ENCODE measurements around the gene TMEM151A.
"Not testable (repeated sequence)": the region's sequence is repeated elsewhere in the genome, so short reads cannot be mapped to it uniquely, and the experiment has no call there.

Gene TMEM151A

GRCh38 chr11:66267379-66268243 lies 24.1 kb upstream of the TMEM151A start:
- peak; percentile 90 for DNase-seq

DNA sequence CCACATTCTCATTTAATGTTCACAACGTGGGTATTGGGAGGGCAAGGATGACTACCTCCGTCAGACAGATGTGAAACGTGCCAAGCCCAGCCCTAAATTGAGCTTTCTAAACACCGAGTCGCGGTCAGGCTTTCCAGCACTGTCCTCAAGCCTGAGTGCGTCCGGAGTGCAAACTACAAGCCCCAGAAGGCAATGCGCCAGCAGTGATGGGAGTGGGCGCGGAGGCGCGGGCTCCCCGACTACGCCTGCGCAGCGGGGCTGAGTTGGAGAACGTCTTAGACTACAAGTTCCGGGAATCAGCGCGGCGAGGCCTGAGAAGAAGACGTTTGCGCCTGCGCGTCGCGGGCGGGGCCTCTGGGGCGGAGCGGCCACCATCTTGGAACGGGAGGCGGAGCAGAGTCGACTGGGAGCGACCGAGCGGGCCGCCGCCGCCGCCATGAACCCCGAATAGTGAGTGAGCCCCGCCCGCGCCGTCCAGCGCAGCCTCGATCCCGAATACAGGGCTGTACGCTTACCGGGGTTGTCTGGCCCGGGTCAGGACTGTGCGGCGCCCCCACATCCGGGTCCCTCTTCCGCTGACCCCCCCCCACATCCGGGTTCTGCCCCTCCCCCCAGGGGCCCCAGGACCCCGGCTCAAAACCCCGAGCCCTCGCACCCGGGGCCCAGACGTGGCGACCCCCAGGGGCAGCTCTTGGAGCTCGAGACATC lies 23.3 kb upstream of the TMEM151A start, which contains the start of gene RAB1B:
Gene RAB1B (plus strand): TSS at position 396 of the 708 bp plus-strand sequence. CDS start 41 bp downstream, at position 437.
- DNase-seq = peak; percentile 100

DNA sequence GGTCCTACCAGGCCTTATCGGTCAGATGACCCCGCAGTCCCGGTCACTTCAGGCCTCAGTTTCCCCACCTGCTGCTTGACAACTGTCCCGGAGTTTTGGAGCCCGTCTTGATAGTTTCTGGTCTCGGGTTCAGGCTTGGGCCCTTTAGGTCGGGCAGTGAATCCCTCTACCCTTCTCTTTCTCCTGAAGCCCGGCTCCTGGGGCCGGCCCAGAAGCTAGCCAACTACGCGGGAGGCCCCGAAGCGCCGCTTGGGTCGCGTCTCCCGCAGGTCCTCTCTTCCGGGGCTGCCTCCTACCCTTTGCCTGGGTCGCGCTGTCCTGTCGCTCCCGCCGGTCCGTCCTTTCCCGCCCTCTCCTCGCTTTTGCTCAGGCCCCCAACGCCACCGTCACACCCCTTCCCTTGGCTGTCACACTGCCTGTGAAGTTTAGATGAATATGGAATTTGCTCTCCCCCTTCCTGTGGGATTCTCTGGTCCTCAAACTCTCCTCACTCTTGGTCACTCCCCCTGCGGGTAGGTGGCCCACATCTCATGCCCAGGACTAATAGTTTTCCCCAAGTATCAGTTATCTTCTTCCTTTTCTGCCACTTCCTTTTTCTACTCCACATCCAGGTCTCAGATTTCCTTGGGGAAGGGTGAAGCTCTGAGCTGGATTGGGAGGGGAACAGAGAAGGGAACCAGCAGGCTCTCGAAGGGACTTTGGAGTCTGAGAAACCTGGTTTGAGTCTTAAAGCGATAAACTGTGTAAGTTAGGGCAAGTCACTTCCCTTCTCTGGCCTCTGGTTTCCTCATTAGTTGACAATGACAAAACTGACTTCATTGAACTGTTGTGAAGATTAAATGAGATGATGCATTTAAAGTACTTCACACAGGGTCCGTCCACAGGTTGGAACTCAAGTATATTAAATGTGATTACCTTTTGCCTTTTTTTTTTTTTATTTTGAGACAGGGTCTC lies 22.5 kb upstream of the TMEM151A start:
- DNase-seq = no peak

DNA sequence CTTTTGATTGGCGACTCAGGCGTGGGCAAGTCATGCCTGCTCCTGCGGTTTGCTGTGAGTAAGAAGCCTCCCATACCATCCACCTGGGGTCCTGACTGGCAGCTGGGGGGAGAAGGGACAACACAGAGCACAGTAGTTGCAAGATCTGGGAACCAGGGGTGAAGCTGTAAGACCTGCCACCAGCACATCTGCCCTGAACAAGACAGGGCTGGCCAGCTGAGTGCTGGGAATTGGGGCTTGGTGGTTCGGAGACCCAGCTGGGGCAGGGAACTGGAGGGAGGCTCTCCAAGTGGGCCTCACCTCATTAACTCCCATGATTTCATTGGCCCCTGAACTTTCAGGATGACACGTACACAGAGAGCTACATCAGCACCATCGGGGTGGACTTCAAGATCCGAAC lies 19.9 kb upstream of the TMEM151A start:
- DNase-seq = no peak

DNA sequence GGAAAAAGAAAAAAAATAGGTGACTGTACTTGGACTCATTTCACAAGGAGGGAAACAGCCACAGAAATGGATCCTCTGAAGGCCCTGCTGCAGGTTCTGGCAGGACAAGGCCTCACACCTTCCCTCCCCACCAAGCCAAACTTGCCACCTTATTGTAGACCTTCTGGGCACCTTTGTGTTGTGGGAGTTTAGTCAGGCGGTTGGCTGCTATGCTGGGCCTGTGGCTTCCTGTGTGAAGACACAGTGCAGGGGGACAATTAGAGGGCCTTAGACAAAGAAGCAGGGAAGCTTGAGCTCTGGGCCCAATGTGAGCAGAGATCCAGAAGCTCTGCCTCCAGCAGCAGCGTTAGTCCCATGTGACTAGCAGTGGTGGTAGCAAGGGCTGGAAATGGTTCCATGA lies 19.1 kb upstream of the TMEM151A start:
- peak; percentile 55 for DNase-seq

- no peak for DNase-seq
These were observed 17.5 kb upstream of the TMEM151A start for GRCh38 chr11:66274219-66274618.

DNA sequence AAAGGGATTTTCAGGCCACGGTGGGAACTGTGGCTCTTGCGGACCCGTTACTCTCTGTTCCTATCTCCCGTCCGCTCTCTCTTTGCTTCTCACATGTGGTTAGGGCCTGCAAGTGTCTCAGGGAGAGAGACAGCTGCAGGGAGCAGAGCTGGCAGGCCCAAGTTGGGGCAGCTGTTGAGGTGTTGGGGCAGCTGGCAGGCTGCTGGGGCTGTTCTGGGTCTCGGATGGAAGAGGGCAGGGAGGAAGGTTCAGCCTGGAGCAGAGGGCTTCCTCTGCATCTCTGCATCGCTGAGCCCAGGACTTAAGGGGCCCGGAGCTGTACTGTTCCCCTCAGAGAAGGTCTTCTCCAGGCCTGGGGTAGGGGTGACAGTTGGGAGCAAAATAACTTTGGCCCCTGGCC lies 16.3 kb upstream of the TMEM151A start:
- DNase-seq = no peak

GRCh38 chr11:66275984-66276612 lies 15.6 kb upstream of the TMEM151A start:
- no peak for DNase-seq

- not testable (repeated sequence) for DNase-seq
These were observed 15.1 kb upstream of the TMEM151A start for GRCh38 chr11:66276619-66277018.

DNA sequence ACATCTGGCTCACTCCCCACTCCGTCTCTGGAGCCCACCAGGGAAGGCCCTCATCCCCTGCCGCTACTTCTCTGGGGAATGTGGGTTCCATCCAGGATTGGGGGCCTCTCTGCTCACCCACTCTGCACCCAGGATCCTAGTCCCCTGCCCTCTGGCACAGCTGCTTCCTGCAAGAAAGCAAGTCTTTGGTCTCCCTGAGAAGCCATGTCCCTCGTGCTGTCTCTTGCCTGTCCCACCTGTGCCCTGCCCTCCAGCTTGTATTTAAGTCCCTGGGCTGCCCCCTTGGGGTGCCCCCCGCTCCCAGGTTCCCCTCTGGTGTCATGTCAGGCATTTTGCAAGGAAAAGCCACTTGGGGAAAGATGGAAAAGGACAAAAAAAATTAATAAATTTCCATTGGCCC lies 14.6 kb upstream of the TMEM151A start:
- not testable (repeated sequence) for DNase-seq

DNA sequence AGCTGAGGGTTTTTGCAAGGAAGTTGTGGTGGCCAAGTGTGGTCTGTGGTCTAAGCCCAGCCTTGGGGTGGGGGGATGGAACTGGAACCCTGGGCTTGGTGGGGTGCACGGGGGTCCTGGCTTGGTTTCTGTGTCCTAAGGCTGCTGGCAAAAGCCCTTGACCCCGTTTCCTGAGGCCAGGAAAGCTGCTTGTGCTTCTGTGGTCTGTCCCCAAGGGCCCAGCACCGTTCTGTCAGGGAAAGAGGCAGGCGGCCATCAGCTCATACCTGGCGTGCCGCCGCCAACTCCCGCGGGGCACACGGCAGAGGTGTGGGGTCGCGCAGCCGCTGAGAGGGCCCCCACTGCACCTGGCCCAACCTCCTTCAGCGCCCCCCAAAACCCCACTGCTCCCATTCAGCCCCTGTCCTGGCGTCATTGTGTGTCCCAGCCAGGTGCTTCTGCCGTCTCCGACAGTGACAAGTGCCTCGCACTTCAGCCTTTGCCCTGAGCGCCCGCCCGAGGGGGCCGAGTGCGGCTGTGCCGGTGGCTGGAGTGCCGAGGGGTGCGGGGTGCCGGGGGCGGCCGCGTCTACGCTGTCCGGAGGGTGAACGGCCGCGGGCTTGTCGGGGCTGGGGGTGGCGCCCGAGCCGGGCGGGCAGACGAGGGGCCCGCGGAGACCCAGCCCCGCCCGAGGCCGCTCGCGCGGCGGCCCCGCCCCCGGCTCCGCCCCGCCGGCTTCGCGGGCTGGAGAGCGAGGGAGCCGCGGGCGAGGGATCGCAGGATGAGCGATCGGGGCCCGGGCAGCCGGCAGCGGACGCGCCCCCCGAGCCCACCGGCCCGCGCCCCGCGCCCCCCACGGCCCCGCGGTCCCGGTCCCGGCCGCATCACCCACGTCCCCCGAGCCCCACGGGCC lies 14.0 kb upstream of the TMEM151A start, which contains the start of gene CNIH2:
Gene CNIH2 (plus strand): TSS at position 705 of the 892 bp plus-strand sequence. CDS start 282 bp downstream, outside the sequence.
- peak; percentile 57 for DNase-seq

DNA sequence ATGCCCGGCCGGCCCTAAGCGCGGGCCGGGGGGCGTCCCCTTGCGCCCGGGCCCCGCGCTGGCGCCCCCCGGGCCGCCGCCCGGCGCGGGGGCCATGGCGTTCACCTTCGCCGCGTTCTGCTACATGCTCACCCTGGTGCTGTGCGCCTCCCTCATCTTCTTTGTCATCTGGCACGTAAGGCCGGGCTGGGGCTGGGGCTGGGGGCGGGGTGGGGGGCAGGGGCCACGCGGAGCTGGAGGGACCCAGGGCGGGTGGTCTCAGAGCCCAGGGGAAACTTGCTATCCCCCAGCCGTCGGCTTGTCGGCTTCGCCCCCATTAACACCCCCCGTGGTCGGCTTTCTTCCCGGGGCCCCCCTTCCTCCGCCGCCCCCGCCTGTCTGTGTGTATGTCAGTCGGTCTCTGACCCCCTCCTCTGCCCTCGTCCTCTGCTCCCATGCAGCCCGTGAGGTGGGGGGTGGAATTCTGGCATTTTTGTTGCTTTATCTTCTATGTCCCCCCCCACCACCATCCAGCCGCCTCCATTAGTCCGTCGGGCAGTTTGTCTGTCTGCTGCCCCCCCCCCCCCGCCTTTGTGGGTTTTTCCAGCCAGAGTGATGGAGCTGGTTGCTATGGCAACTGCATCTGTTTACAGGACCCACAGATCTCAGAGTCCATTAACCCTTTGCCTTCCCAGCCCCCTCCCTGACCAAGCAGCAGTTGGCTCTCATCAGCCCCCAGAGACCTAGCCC lies 13.2 kb upstream of the TMEM151A start:
- peak; percentile 68 for DNase-seq

DNA sequence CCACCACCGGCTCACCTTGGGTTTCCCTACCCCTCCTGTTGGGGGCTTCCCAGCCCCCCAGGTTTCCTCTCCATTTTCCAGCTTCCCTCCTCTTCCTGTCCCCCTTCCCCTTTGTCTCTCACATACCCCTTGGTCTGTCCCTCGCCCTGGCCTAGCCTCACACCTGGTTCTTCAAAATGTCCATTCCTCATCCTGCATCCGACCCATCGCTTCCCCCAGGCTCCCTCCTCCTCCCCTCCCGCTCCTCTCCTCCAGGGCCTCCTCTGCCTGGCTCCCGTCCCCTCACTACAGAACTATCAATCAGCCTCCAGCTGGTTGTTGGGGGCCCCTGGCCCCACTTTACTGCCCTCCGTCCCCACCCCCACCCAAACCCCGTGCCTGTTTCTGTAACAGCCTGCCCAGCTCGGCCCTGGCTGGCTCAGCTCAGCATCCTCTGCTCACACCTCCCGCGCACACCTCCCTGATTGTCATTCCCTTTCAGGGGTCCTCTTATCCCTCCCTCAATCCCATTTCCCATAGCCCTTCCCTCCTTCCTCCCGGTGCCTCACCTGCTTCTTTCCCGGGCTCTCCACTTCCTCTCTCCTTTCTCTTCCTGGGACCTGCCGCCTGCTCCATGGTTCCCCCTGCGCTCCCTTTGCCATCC lies 12.5 kb upstream of the TMEM151A start:
- no peak for DNase-seq

DNA sequence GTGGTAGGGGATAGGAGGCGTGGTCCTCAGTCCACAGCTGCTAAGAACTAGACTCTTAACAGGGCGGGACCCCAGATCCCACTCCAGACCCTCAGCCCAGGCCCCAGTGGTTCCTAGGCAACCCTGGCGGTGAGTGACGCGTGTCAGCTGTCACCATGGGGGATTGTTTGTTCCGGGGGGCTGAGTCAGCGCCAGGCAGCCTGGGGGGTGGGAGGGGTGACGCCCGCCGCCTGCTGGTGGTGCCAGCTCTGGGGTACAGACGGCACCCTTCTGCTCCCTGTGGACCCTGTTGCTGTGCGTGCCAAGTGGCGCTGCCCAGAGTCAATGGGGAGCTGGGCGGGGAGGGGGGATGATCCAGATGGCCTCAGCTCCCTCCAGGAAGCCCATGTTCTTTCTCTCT lies 11.3 kb upstream of the TMEM151A start:
- DNase-seq = no peak

DNA sequence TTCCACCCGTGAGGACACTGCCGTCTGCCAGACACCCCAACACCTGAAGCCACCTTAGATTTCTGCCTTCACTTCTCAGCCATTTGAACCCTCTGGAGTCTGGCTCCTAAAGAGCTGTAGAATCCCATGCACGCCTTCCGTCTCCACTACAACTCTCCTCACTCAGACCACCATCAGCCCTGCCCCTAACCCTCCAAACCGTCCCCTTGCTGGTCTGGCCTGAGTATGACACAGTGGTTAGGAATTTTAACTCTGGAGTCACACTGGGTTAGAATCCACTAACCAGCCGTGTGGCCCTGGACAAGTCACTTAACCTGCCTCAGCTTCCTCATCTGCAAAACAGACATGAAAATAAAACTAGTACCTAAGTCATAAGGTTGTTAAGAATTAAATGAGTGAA lies 10.7 kb upstream of the TMEM151A start:
- DNase-seq = no peak

DNA sequence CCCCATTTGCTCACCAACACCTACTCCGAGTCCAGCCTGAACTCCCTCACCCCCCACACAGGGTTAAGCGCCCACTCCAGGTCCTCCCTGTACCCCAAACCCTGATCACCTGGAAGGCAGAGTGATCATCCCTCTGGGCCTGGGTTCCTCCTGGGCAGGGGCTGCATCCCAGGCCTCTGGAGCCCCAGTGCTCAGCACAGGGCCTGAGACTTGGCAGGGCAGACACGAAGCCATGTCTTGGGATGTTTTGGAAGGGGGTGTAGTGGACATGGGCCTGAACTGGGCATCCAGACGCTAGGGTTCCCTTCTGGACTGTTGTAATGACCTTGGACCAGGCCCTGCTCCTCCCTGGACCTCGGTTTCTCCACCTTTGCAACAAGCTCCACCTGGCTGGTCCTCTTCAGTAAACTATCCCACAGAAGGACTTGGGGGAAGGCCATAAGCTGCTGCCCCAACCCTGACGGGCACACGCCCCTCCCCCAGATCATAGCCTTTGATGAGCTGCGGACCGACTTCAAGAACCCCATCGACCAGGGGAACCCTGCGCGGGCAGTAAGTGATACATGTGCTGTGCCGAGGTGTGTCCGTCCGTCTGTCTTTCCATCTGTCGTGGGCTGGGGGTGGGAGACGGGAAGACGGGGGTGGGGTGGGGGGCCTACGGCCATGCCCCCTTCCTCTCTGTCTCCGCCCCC lies 9.8 kb upstream of the TMEM151A start:
- DNase-seq = no peak

GRCh38 chr11:66282468-66283455 lies 8.9 kb upstream of the TMEM151A start:
- peak; percentile 99 for DNase-seq
